Motor neuron (in vitro differentiated cells): ENCODE data around the gene TMEM156. TPM values are rescaled to one million over a fixed set of nuclear protein-coding genes. Genes with fewer than 3 reads are reported as not detected.
"Not testable (repeated sequence)": the region's sequence is repeated elsewhere in the genome, so short reads cannot be mapped to it uniquely, and the experiment has no call there.

Experiments
- ATAC-seq, 8 experiments: fragments of 200-7000 bp; cut with Tn5 transposase; replicated peaks in 6 of 8; 2 replicates each; pipeline ENCODE4 v1.8.0; 2021; ENCODE audit warnings: mild to moderate bottlenecking in 8 of 8, moderate library complexity in 8 of 8
- H3K27ac ChIP-seq, 2 donors: fragments of 250-450 bp; sonication (Bioruptor Pico); 2 replicates each; pipeline ENCODE4 v1.9.0; 2021; ENCODE audit warnings: antibody characterized with exemption in 2 of 2, mild to moderate bottlenecking in 2 of 2, moderate library complexity in 1 of 2
- H3K4me1 ChIP-seq, 2 donors: fragments of 250-450 bp; sonication (Bioruptor Pico); replicated peaks in 1 of 2; 2 replicates each; pipeline ENCODE4 v1.6.1; 2021; ENCODE audit warnings: antibody characterized with exemption in 2 of 2, mild to moderate bottlenecking in 2 of 2, moderate library complexity in 1 of 2
- H3K4me3 ChIP-seq, 5 donors: fragments of 250-450 bp; sonication (Bioruptor Pico); 2 replicates each; pipeline ENCODE4 v1.9.0; 2021; ENCODE audit warnings: antibody characterized with exemption in 5 of 5, mild to moderate bottlenecking in 5 of 5, moderate library complexity in 4 of 5
- WGBS, 10 experiments: fragments of 450-650 bp; shearing (Covaris generic); methylation state at CpG; one replicate each; pipeline ENCODE4 v1.0.0; 2022; 5-methylcytosine and 5-hydroxymethylcytosine counted together
- in situ Hi-C, 9 experiments: fragments of 400-800 bp; cut with MboI; loops; one replicate each; pipeline ENCODE4 v1.15.0; 2021; ENCODE audit warnings: low sequenced_read_pairs in 9 of 9, low pct_unique_long_range_greater_than_20kb in 2 of 9; ENCODE audit not compliant: unreplicated experiment in 9 of 9
- total RNA-seq, 8 experiments: library from RNA; unstranded; fragments of 300-600 nt; gene quantifications; 2 replicates each; pipeline versions ENCODE4 v1.2.3 to v1.2.4, GENCODE V29; 2022

Gene TMEM156
- total RNA-seq, 8 experiments from 2014 or later: 0.08 to 0.64 (median 0.27) TPM; not detected in 4

GRCh38 chr4:39014028-39014427 is 18.2 kb downstream of the TMEM156 start:
- Histone ChIP-seq H3K4me1 (no peaks in the 10 kb centered on the region), H3K4me3 (no peak overlapping the region), H3K27ac (no peak overlapping the region)
- in situ Hi-C loops: no loop called here
- WGBS, 10 experiments: 42 to 100% (median 80%) methylated on average over 1 to 2 of the region's 2 CpGs
- no peak for ATAC-seq

GRCh38 chr4:39004758-39005157 is 27.5 kb downstream of the TMEM156 start:
- 0 to 80% (median 66%) methylated on average over 1 to 2 of the region's 2 CpGs for WGBS, 10 experiments
- no peak overlapping the region for H3K4me3 ChIP-seq
- in situ Hi-C loops: no loop called here
- H3K4me1 ChIP-seq: no peaks in the 10 kb centered on the region
- ATAC-seq: no peak
- no peak overlapping the region for H3K27ac ChIP-seq

GRCh38 chr4:39002058-39002457 is 30.2 kb downstream of the TMEM156 start:
- in situ Hi-C loops, ATAC-seq, H3K4me1 ChIP-seq, H3K4me3 ChIP-seq, H3K27ac ChIP-seq: not testable (repeated sequence)
- no CpG with 5 or more reads among the region's 4 CpGs for WGBS, 10 experiments

- ATAC-seq: no peak
- 50 to 100% (median 90%) methylated on average over 1 to 2 of the region's 2 CpGs; no CpG with 5 or more reads in 1 of the 10 experiments for whole genome bisulfite sequencing, 10 experiments
- Histone ChIP-seq H3K27ac (no peak overlapping the region), H3K4me3 (no peak overlapping the region), H3K4me1 (no peaks in the 10 kb centered on the region)
- in situ Hi-C loops: no loop called here
Observed at GRCh38 chr4:38995660-38996005, 36.6 kb downstream of the TMEM156 start.

- no peaks in the 10 kb centered on the region for H3K4me1 ChIP-seq
- 55 to 100% (median 90%) methylated on average over 2 to 4 of the region's 4 CpGs; no CpG with 5 or more reads in 4 of the 10 experiments for WGBS, 10 experiments
- in situ Hi-C loops: no loop called here
- no peak overlapping the region for H3K4me3 ChIP-seq
- ATAC-seq: no peak
- no peak overlapping the region for H3K27ac ChIP-seq
Observed at GRCh38 chr4:38994135-38994534, 38.1 kb downstream of the TMEM156 start.

- no peak for ATAC-seq
- 70 to 98% (median 86%) methylated on average over 1 to 3 of the region's 3 CpGs; no CpG with 5 or more reads in 2 of the 10 experiments for WGBS, 10 experiments
- in situ Hi-C loops: no loop called here
- Histone ChIP-seq H3K27ac (no peak overlapping the region), H3K4me3 (no peak overlapping the region), H3K4me1 (no peaks in the 10 kb centered on the region)
Observed at GRCh38 chr4:38993683-38994082, 38.5 kb downstream of the TMEM156 start.

- H3K4me1 ChIP-seq: peaks cover 12 to 20% of the 10 kb centered on the region in 2 donors
- 33 to 100% (median 95%) methylated on average over 1 to 4 of the region's 5 CpGs; no CpG with 5 or more reads in 1 of the 10 experiments for WGBS, 10 experiments
- H3K27ac ChIP-seq: no peak overlapping the region
- in situ Hi-C loops: no loop called here
- no peak for ATAC-seq
- H3K4me3 ChIP-seq: no peak overlapping the region
Observed at GRCh38 chr4:38990241-38990640, 42.0 kb downstream of the TMEM156 start.

- Histone ChIP-seq H3K27ac (no peak overlapping the region), H3K4me1 (peaks cover 19 to 28% of the 10 kb centered on the region in 2 donors), H3K4me3 (no peak overlapping the region)
- 71 to 100% (median 97%) methylated on average over 1 to 5 of the region's 6 CpGs for WGBS, 10 experiments
- in situ Hi-C loops: no loop called here
- peak in 2 of 8 experiments; percentile 81 to 93 for ATAC-seq
Observed at GRCh38 chr4:38989487-38989886, 42.7 kb downstream of the TMEM156 start.

GRCh38 chr4:38988353-38988752 is 43.9 kb downstream of the TMEM156 start:
- H3K27ac ChIP-seq, H3K4me3 ChIP-seq, in situ Hi-C loops, ATAC-seq: not testable (repeated sequence)
- 20 to 100% (median 85%) methylated on average over 1 to 7 of the region's 9 CpGs; no CpG with 5 or more reads in 3 of the 10 experiments for WGBS, 10 experiments
- H3K4me1 ChIP-seq: peaks cover 26 to 39% of the 10 kb centered on the region in 2 donors

- no peak for ATAC-seq
- in situ Hi-C loops: no loop called here
- H3K27ac ChIP-seq: no peak overlapping the region
Observed at GRCh38 chr4:38987491-38987890, 44.7 kb downstream of the TMEM156 start.

GRCh38 chr4:38985410-38986100 is 46.7 kb downstream of the TMEM156 start:
- Histone ChIP-seq H3K4me1 (peaks cover 45 to 66% of the 10 kb centered on the region in 2 donors), H3K27ac (peak overlapping the region; percentile 12 to 44), H3K4me3 (no peak overlapping the region)
- 45 to 83% (median 64%) methylated on average over 2 to 10 of the region's 10 CpGs; no CpG with 5 or more reads in 1 of the 10 experiments for WGBS, 10 experiments
- in situ Hi-C loops: no loop called here
- ATAC-seq: no peak

More at GRCh38 chr4:38987491-38987890, 44.7 kb downstream of the TMEM156 start:
- Histone ChIP-seq H3K4me3 (no peak overlapping the region), H3K4me1 (peaks cover 31 to 48% of the 10 kb centered on the region in 2 donors)

- H3K4me1 ChIP-seq: peaks cover 54 to 81% of the 10 kb centered on the region in 2 donors
- ATAC-seq: peak in 6 of 8 experiments; percentile 47 to 87 (median 84)
- peak overlapping the region in 3 of 5 donors; percentile 1 to 14 (median 13) for H3K4me3 ChIP-seq
- 20 to 64% (median 38%) methylated on average over 3 to 12 of the region's 12 CpGs for WGBS, 10 experiments
- in situ Hi-C loops: no loop called here
- peak overlapping the region; percentile 44 to 80 for H3K27ac ChIP-seq
Observed at GRCh38 chr4:38983787-38984598, 48.2 kb downstream of the TMEM156 start.

GRCh38 chr4:38983291-38983690 is 48.9 kb downstream of the TMEM156 start:
- ATAC-seq: no peak
- in situ Hi-C loops: no loop called here
- H3K4me3 ChIP-seq: no peak overlapping the region
- 33 to 96% (median 70%) methylated on average over 1 to 5 of the region's 6 CpGs for WGBS, 10 experiments
- H3K4me1 ChIP-seq: peaks cover 54 to 87% of the 10 kb centered on the region in 2 donors
- H3K27ac ChIP-seq: peak overlapping the region in 1 of 2 donors; percentile 80
